OCI-LY3 (cell line): ENCODE measurements around the gene SEC16B.

Experiments used
- EZH2phosphoT487 ChIP-seq: fragments of 200-600 bp; shearing (Covaris generic); IDR thresholded peaks from 2 replicates; pipeline ENCODE4 v1.6.1; 2018; ENCODE audit warnings: antibody characterized with exemption, mixed run types, low read depth
- TF ChIP-seq, protein P1 (sequence below): fragments of 200-600, 300-600 bp; sonication (generic); IDR thresholded peaks from 2 replicates; pipeline ENCODE4 v1.5.1; 2014; ENCODE audit warnings: antibody characterized with exemption, low read length, low read depth

DNA sequence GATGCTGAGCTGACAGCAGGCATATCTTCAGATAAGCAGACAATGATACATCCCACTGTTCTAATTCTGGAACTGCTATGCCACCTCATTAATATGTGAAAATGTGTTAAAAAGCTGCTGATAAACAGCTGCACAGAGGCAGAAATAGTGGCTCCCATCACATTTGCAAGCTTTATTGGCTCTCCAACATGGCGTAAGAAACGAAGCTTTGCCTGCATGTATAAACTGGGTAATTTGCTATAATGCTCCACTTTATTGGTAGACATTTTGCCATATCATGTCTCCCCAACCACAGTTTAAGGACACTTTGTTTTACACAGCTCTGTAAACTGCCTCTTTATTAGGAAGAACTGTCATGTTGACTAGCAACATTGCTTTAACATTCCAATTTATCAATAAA is 49.8 kb downstream of the SEC16B start:
- TF ChIP-seq, protein P1, sequence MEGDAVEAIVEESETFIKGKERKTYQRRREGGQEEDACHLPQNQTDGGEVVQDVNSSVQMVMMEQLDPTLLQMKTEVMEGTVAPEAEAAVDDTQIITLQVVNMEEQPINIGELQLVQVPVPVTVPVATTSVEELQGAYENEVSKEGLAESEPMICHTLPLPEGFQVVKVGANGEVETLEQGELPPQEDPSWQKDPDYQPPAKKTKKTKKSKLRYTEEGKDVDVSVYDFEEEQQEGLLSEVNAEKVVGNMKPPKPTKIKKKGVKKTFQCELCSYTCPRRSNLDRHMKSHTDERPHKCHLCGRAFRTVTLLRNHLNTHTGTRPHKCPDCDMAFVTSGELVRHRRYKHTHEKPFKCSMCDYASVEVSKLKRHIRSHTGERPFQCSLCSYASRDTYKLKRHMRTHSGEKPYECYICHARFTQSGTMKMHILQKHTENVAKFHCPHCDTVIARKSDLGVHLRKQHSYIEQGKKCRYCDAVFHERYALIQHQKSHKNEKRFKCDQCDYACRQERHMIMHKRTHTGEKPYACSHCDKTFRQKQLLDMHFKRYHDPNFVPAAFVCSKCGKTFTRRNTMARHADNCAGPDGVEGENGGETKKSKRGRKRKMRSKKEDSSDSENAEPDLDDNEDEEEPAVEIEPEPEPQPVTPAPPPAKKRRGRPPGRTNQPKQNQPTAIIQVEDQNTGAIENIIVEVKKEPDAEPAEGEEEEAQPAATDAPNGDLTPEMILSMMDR, result no peak
- no peak for TF ChIP-seq EZH2phosphoT487
